CD8-positive, alpha-beta memory T cell (primary cell): ENCODE results near the gene TEAD3. TPM values are rescaled to one million over a fixed set of nuclear protein-coding genes. Genes with fewer than 3 reads are reported as not detected.

Source experiments
- CTCF ChIA-PET: fragments of 350-600 bp; sonication (Branson Sonifier 250); formaldehyde crosslinking; loops from one replicate; lab custom pipeline; 2021; ENCODE audit warnings: antibody characterized with exemption; lab: Charles Lee
- POLR2A ChIA-PET: fragments of 350-600 bp; sonication (Branson Sonifier 250); formaldehyde crosslinking; loops from one replicate; lab custom pipeline; 2021; ENCODE audit warnings: antibody characterized with exemption; lab: Charles Lee
- DNase-seq, 5 donors: peaks; one replicate each; pipeline versions ENCODE4 v3.0.0 to v3.0.0-alpha.2; 2020 to 2022; ENCODE audit warnings: mixed read lengths in 1 of 5
- H3K27ac ChIP-seq: one replicate; pipeline ENCODE4 v1.7.0; 2013; ENCODE audit warnings: low read depth, mild to moderate bottlenecking, low read length, moderate library complexity
- H3K27me3 ChIP-seq: 2 replicates; pipeline ENCODE4 v1.7.0; 2013; ENCODE audit warnings: low read length, mild to moderate bottlenecking; ENCODE audit not compliant: insufficient read depth, poor library complexity, severe bottlenecking
- H3K36me3 ChIP-seq: 2 replicates; pipeline ENCODE4 v1.7.0; 2013; ENCODE audit warnings: mild to moderate bottlenecking, low read length, moderate library complexity; ENCODE audit not compliant: insufficient read depth
- H3K4me1 ChIP-seq: 2 replicates; pipeline ENCODE4 v1.7.0; 2013; ENCODE audit warnings: mild to moderate bottlenecking, low read length, moderate library complexity; ENCODE audit not compliant: insufficient read depth
- H3K4me3 ChIP-seq: 2 replicates; pipeline ENCODE4 v1.7.0; 2013; ENCODE audit warnings: mild to moderate bottlenecking, low read length
- H3K9me3 ChIP-seq: 2 replicates; pipeline ENCODE4 v1.7.0; 2013; ENCODE audit warnings: mild to moderate bottlenecking, low read length
- H3K27ac Mint-ChIP-seq, 8 donors: one replicate each; pipeline ENCODE4 v1.8.0; 2020 to 2021; ENCODE audit warnings: mixed read lengths in 8 of 8, mild to moderate bottlenecking in 6 of 8, inconsistent platforms in 3 of 8, moderate library complexity in 3 of 8
- H3K27me3 Mint-ChIP-seq, 2 donors: one replicate each; pipeline ENCODE4 v1.8.0; 2020 to 2021; ENCODE audit warnings: mixed read lengths in 2 of 2, mild to moderate bottlenecking in 1 of 2, moderate library complexity in 1 of 2
- H3K36me3 Mint-ChIP-seq, 3 donors: one replicate each; pipeline ENCODE4 v1.8.0; 2020 to 2021; ENCODE audit warnings: mixed read lengths in 3 of 3, inconsistent platforms in 1 of 3, mild to moderate bottlenecking in 1 of 3
- H3K4me1 Mint-ChIP-seq, 3 donors: one replicate each; pipeline ENCODE4 v1.8.0; 2020 to 2021; ENCODE audit warnings: mixed read lengths in 3 of 3, inconsistent platforms in 1 of 3, mild to moderate bottlenecking in 1 of 3
- H3K4me3 Mint-ChIP-seq, 7 donors: one replicate each; pipeline ENCODE4 v1.8.0; 2020 to 2021; ENCODE audit warnings: mixed read lengths in 7 of 7, mild to moderate bottlenecking in 6 of 7, moderate library complexity in 4 of 7, inconsistent platforms in 2 of 7
- H3K9me3 Mint-ChIP-seq, 5 donors: one replicate each; pipeline ENCODE4 v1.8.0; 2020 to 2022; ENCODE audit warnings: mixed read lengths in 5 of 5, mild to moderate bottlenecking in 3 of 5, moderate library complexity in 2 of 5, inconsistent platforms in 1 of 5
- polyA plus RNA-seq: library from polyadenylated mRNA; unstranded; fragments of 300-500 nt; fragmentation: Illumina TruSeq; gene quantifications from one replicate; pipeline ENCODE4 v1.2.3, GENCODE V29; 2021
- total RNA-seq, 2 experiments: library from RNA; stranded (reverse); gene quantifications; one replicate each; pipeline ENCODE4 v1.2.3, GENCODE V29; 2021

Gene TEAD3
- total and polyA plus RNA-seq, 3 experiments from 2014 or later: 0.25 to 0.90 (median 0.53) TPM

GRCh38 chr6:35510916-35511561, 14.2 kb upstream of the TEAD3 start:
- H3K4me3 ChIP-seq: no peak overlapping the region
- POLR2A ChIA-PET: no interaction called here
- no peak for DNase-seq
- H3K27me3 ChIP-seq: peaks cover 13% of the 10 kb centered on the region
- H3K27ac Mint-ChIP-seq: peak overlapping the region in 1 of 8 donors; percentile 22
- H3K36me3 Mint-ChIP-seq: peaks cover 0 to 3% (median 0%) of the 10 kb centered on the region in 3 donors
- H3K27me3 Mint-ChIP-seq: peaks cover 18 to 25% of the 10 kb centered on the region in 2 donors
- no peaks in the 10 kb centered on the region for H3K36me3 ChIP-seq
- H3K4me1 Mint-ChIP-seq: peaks cover 0 to 2% (median 0%) of the 10 kb centered on the region in 3 donors
- no peaks in the 10 kb centered on the region for H3K4me1 ChIP-seq
- CTCF ChIA-PET: no interaction called here
- no peaks in the 10 kb centered on the region for H3K9me3 Mint-ChIP-seq
- no peak overlapping the region for H3K4me3 Mint-ChIP-seq
- no peaks in the 10 kb centered on the region for H3K9me3 ChIP-seq
- no peak overlapping the region for H3K27ac ChIP-seq

GRCh38 chr6:35508542-35508941, 11.7 kb upstream of the TEAD3 start:
- Mint-ChIP-seq H3K27me3 (peaks cover 18 to 26% of the 10 kb centered on the region in 2 donors), H3K27ac (no peak overlapping the region), H3K36me3 (no peaks in the 10 kb centered on the region), H3K4me1 (no peaks in the 10 kb centered on the region), H3K4me3 (no peak overlapping the region), H3K9me3 (no peaks in the 10 kb centered on the region)
- H3K27me3 ChIP-seq: peaks cover 13% of the 10 kb centered on the region
- DNase-seq: no peak
- no peaks in the 10 kb centered on the region for H3K9me3 ChIP-seq
- no peak overlapping the region for H3K27ac ChIP-seq
- H3K4me3 ChIP-seq: no peak overlapping the region
- ChIA-PET POLR2A (interaction anchor here (0.7 kb wide), 1 partner anchor 169 kb away, joined by 3 read pairs; no protein-coding TSS in a partner anchor), CTCF (no interaction called here)
- no peaks in the 10 kb centered on the region for H3K36me3 ChIP-seq
- H3K4me1 ChIP-seq: no peaks in the 10 kb centered on the region

GRCh38 chr6:35508027-35508426, 11.1 kb upstream of the TEAD3 start:
- no peak for DNase-seq
- Mint-ChIP-seq H3K4me1 (no peaks in the 10 kb centered on the region), H3K36me3 (no peaks in the 10 kb centered on the region), H3K9me3 (no peaks in the 10 kb centered on the region), H3K4me3 (no peak overlapping the region), H3K27ac (no peak overlapping the region), H3K27me3 (peaks cover 18 to 24% of the 10 kb centered on the region in 2 donors)
- H3K27me3 ChIP-seq: peaks cover 13% of the 10 kb centered on the region
- no peak overlapping the region for H3K4me3 ChIP-seq
- ChIA-PET CTCF (interaction anchor here (1.2 kb wide), 1 partner anchor 44 kb away, joined by 4 read pairs; no protein-coding TSS in a partner anchor), POLR2A (interaction anchor here (0.7 kb wide), 1 partner anchor 170 kb away, joined by 3 read pairs; no protein-coding TSS in a partner anchor)
- H3K4me1 ChIP-seq: no peaks in the 10 kb centered on the region
- no peak overlapping the region for H3K27ac ChIP-seq
- no peaks in the 10 kb centered on the region for H3K36me3 ChIP-seq
- no peaks in the 10 kb centered on the region for H3K9me3 ChIP-seq

- ChIA-PET CTCF (interaction anchor here (1.2 kb wide), 1 partner anchor 45 kb away, joined by 4 read pairs; no protein-coding TSS in a partner anchor), POLR2A (no interaction called here)
- Mint-ChIP-seq H3K36me3 (no peaks in the 10 kb centered on the region), H3K4me1 (no peaks in the 10 kb centered on the region), H3K27ac (no peak overlapping the region), H3K27me3 (peaks cover 19 to 25% of the 10 kb centered on the region in 2 donors), H3K9me3 (no peaks in the 10 kb centered on the region), H3K4me3 (no peak overlapping the region)
- no peak for DNase-seq
- H3K27ac ChIP-seq: no peak overlapping the region
- H3K36me3 ChIP-seq: no peaks in the 10 kb centered on the region
- peaks cover 13% of the 10 kb centered on the region for H3K27me3 ChIP-seq
- no peaks in the 10 kb centered on the region for H3K4me1 ChIP-seq
- no peaks in the 10 kb centered on the region for H3K9me3 ChIP-seq
- H3K4me3 ChIP-seq: no peak overlapping the region
Measured at GRCh38 chr6:35507221-35507620, 10.3 kb upstream of the TEAD3 start.

GRCh38 chr6:35506536-35506935, 9.7 kb upstream of the TEAD3 start:
- Mint-ChIP-seq H3K4me1 (no peaks in the 10 kb centered on the region), H3K9me3 (no peaks in the 10 kb centered on the region), H3K36me3 (no peaks in the 10 kb centered on the region), H3K4me3 (no peak overlapping the region), H3K27me3 (peaks cover 17 to 29% of the 10 kb centered on the region in 2 donors), H3K27ac (no peak overlapping the region)
- H3K4me3 ChIP-seq: no peak overlapping the region
- DNase-seq: no peak
- H3K9me3 ChIP-seq: no peaks in the 10 kb centered on the region
- H3K27me3 ChIP-seq: peaks cover 11% of the 10 kb centered on the region
- ChIA-PET POLR2A (no interaction called here), CTCF (interaction anchor here (1.2 kb wide), 1 partner anchor 45 kb away, joined by 4 read pairs; no protein-coding TSS in a partner anchor)
- H3K36me3 ChIP-seq: no peaks in the 10 kb centered on the region
- H3K27ac ChIP-seq: no peak overlapping the region
- H3K4me1 ChIP-seq: no peaks in the 10 kb centered on the region

GRCh38 chr6:35505999-35506412, 9.1 kb upstream of the TEAD3 start:
- CTCF ChIA-PET: no interaction called here
- Histone ChIP-seq H3K4me1 (no peaks in the 10 kb centered on the region), H3K4me3 (no peak overlapping the region), H3K36me3 (no peaks in the 10 kb centered on the region), H3K27me3 (peaks cover 6% of the 10 kb centered on the region), H3K27ac (no peak overlapping the region), H3K9me3 (no peaks in the 10 kb centered on the region)
- H3K27ac Mint-ChIP-seq: no peak overlapping the region
- no peaks in the 10 kb centered on the region for H3K36me3 Mint-ChIP-seq
- H3K4me1 Mint-ChIP-seq: no peaks in the 10 kb centered on the region
- H3K9me3 Mint-ChIP-seq: no peaks in the 10 kb centered on the region
- DNase-seq: no peak
- POLR2A ChIA-PET: no interaction called here
- peaks cover 14 to 28% of the 10 kb centered on the region in 2 donors for H3K27me3 Mint-ChIP-seq
- H3K4me3 Mint-ChIP-seq: no peak overlapping the region

GRCh38 chr6:35503534-35503933, 6.7 kb upstream of the TEAD3 start:
- H3K27ac ChIP-seq: no peak overlapping the region
- H3K36me3 ChIP-seq: no peaks in the 10 kb centered on the region
- H3K9me3 ChIP-seq: no peaks in the 10 kb centered on the region
- no peak overlapping the region for H3K27ac Mint-ChIP-seq
- no peak for DNase-seq
- peaks cover 2% of the 10 kb centered on the region for H3K27me3 ChIP-seq
- H3K36me3 Mint-ChIP-seq: no peaks in the 10 kb centered on the region
- peaks cover 3% of the 10 kb centered on the region for H3K4me1 ChIP-seq
- H3K4me3 Mint-ChIP-seq: no peak overlapping the region
- POLR2A ChIA-PET: no interaction called here
- H3K9me3 Mint-ChIP-seq: no peaks in the 10 kb centered on the region
- H3K4me1 Mint-ChIP-seq: peaks cover 3 to 4% (median 4%) of the 10 kb centered on the region in 3 donors
- H3K4me3 ChIP-seq: no peak overlapping the region
- H3K27me3 Mint-ChIP-seq: peaks cover 9 to 34% of the 10 kb centered on the region in 2 donors
- CTCF ChIA-PET: no interaction called here

- POLR2A ChIA-PET: no interaction called here
- peaks cover 10% of the 10 kb centered on the region for H3K4me1 ChIP-seq
- H3K36me3 Mint-ChIP-seq: no peaks in the 10 kb centered on the region
- no peak overlapping the region for H3K27ac ChIP-seq
- no peak overlapping the region for H3K4me3 Mint-ChIP-seq
- no peak for DNase-seq
- no peak overlapping the region for H3K27ac Mint-ChIP-seq
- no peaks in the 10 kb centered on the region for H3K9me3 Mint-ChIP-seq
- H3K36me3 ChIP-seq: no peaks in the 10 kb centered on the region
- CTCF ChIA-PET: no interaction called here
- peaks cover 8% of the 10 kb centered on the region for H3K27me3 ChIP-seq
- H3K27me3 Mint-ChIP-seq: peaks cover 9 to 35% of the 10 kb centered on the region in 2 donors
- H3K9me3 ChIP-seq: no peaks in the 10 kb centered on the region
- no peak overlapping the region for H3K4me3 ChIP-seq
- H3K4me1 Mint-ChIP-seq: peaks cover 7 to 12% (median 10%) of the 10 kb centered on the region in 3 donors
Measured at GRCh38 chr6:35501784-35502183, 4.9 kb upstream of the TEAD3 start.
